KMS-11 (cell line): ENCODE data around the gene TRIM8.

ENCODE experiments used
- H2AFZ ChIP-seq: fragments of 200-600 bp; sonication (generic); 2 replicates; pipeline ENCODE4 v1.6.1; 2016; ENCODE audit warnings: antibody characterized with exemption, mixed run types, low read depth
- H3K27ac ChIP-seq: fragments of 200-600 bp; sonication (generic); 2 replicates; pipeline ENCODE4 v1.6.1; 2016; ENCODE audit warnings: mild to moderate bottlenecking, mixed run types
- H3K27me3 ChIP-seq: fragments of 200-600 bp; sonication (generic); 2 replicates; pipeline ENCODE4 v1.6.1; 2017; ENCODE audit warnings: mild to moderate bottlenecking, low read depth, mixed run types, moderate library complexity; ENCODE audit not compliant: insufficient read depth
- H3K36me3 ChIP-seq: fragments of 200-600 bp; sonication (generic); 2 replicates; pipeline ENCODE4 v1.6.1; 2017; ENCODE audit warnings: mild to moderate bottlenecking, mixed run types; ENCODE audit not compliant: insufficient read depth
- H3K4me1 ChIP-seq: fragments of 200-600 bp; sonication (generic); 2 replicates; pipeline ENCODE4 v1.6.1; 2016; ENCODE audit warnings: mild to moderate bottlenecking, low read depth, mixed run types; ENCODE audit not compliant: poor library complexity, severe bottlenecking
- H3K4me2 ChIP-seq: fragments of 200-600 bp; sonication (generic); 2 replicates; pipeline ENCODE4 v1.7.0; 2016; ENCODE audit warnings: mild to moderate bottlenecking, mixed run types
- H3K4me3 ChIP-seq: fragments of 200-600 bp; sonication (generic); IDR thresholded peaks from 2 replicates; pipeline ENCODE4 v1.6.1; 2017; ENCODE audit warnings: low read depth, low read length, mixed read lengths; ENCODE audit not compliant: insufficient read depth
- H3K79me2 ChIP-seq: fragments of 200-600 bp; sonication (generic); 2 replicates; pipeline ENCODE4 v1.6.1; 2016; ENCODE audit warnings: low read depth, mixed run types; ENCODE audit not compliant: insufficient read depth
- H3K9ac ChIP-seq: fragments of 200-600 bp; sonication (generic); 2 replicates; pipeline ENCODE4 v1.6.1; 2016; ENCODE audit warnings: mild to moderate bottlenecking, mixed run types
- H4K20me1 ChIP-seq: fragments of 200-600 bp; sonication (generic); 2 replicates; pipeline ENCODE4 v1.6.1; 2016; ENCODE audit warnings: mild to moderate bottlenecking, mixed run types; ENCODE audit not compliant: insufficient read depth
- CTCF ChIP-seq: fragments of 200-600 bp; sonication (generic); conservative IDR thresholded peaks from 2 replicates; pipeline ENCODE4 v1.6.1; 2017; ENCODE audit warnings: low read depth, mild to moderate bottlenecking, antibody characterized with exemption, low read length, moderate library complexity, mixed read lengths

TRIM8 gene

GRCh38 chr10:102616066-102616770, 28.1 kb upstream of the TRIM8 start:
- Histone ChIP-seq H3K4me3 (no peak overlapping the region), H3K4me1 (no peaks in the 10 kb centered on the region), H4K20me1 (no peaks in the 10 kb centered on the region), H2AFZ (no peak overlapping the region), H3K27me3 (no peaks in the 10 kb centered on the region), H3K79me2 (no peaks in the 10 kb centered on the region), H3K4me2 (no peak overlapping the region), H3K9ac (no peak overlapping the region), H3K36me3 (no peaks in the 10 kb centered on the region), H3K27ac (no peak overlapping the region)
- TF ChIP-seq CTCF = no peak

- Histone ChIP-seq H3K27ac (no peak overlapping the region), H3K79me2 (no peaks in the 10 kb centered on the region), H4K20me1 (no peaks in the 10 kb centered on the region), H3K4me3 (no peak overlapping the region), H3K4me2 (no peak overlapping the region), H3K4me1 (no peaks in the 10 kb centered on the region), H3K9ac (no peak overlapping the region), H3K27me3 (no peaks in the 10 kb centered on the region), H3K36me3 (no peaks in the 10 kb centered on the region), H2AFZ (no peak overlapping the region)
- no peak for TF ChIP-seq CTCF
Observed at GRCh38 chr10:102617041-102617440, 27.2 kb upstream of the TRIM8 start.

- no peaks in the 10 kb centered on the region for H3K36me3 ChIP-seq
- H3K4me3 ChIP-seq = no peak overlapping the region
- H4K20me1 ChIP-seq = no peaks in the 10 kb centered on the region
- H2AFZ ChIP-seq = no peak overlapping the region
- no peak overlapping the region for H3K27ac ChIP-seq
- no peaks in the 10 kb centered on the region for H3K79me2 ChIP-seq
- TF ChIP-seq CTCF = no peak
- H3K27me3 ChIP-seq = no peaks in the 10 kb centered on the region
- H3K4me1 ChIP-seq = no peaks in the 10 kb centered on the region
- H3K9ac ChIP-seq = no peak overlapping the region
- H3K4me2 ChIP-seq = no peak overlapping the region
Observed at GRCh38 chr10:102617816-102618215, 26.5 kb upstream of the TRIM8 start.

GRCh38 chr10:102619281-102619981, 24.8 kb upstream of the TRIM8 start:
- Histone ChIP-seq H3K4me1 (no peaks in the 10 kb centered on the region), H4K20me1 (no peaks in the 10 kb centered on the region), H2AFZ (no peak overlapping the region), H3K27ac (no peak overlapping the region), H3K79me2 (no peaks in the 10 kb centered on the region), H3K9ac (no peak overlapping the region), H3K27me3 (no peaks in the 10 kb centered on the region), H3K4me2 (no peak overlapping the region), H3K36me3 (no peaks in the 10 kb centered on the region), H3K4me3 (no peak overlapping the region)
- TF ChIP-seq CTCF = no peak
